Ovary (tissue), 9 donors: Measurements from ENCODE around the gene C21orf58. TPM values are rescaled to one million over a fixed set of nuclear protein-coding genes. Genes with fewer than 3 reads are reported as not detected.

Experiments
- DNase-seq, 5 donors: peaks; one replicate each; pipeline ENCODE4 v3.0.0-alpha.2; 2019 to 2020
- H3K27ac ChIP-seq, 2 donors: fragments of 200-600 bp; one replicate each; pipeline versions ENCODE4 v1.5.1 to v1.8.0; 2019 to 2022
- H3K27me3 ChIP-seq: fragments of 200-600 bp; one replicate; pipeline ENCODE4 v1.8.0; 2022
- H3K36me3 ChIP-seq: fragments of 200-600 bp; sonication (generic); one replicate; pipeline ENCODE4 v1.5.1; 2019
- H3K4me1 ChIP-seq: one replicate; pipeline ENCODE4 v1.8.1; 2013; ENCODE audit warnings: mild to moderate bottlenecking, moderate library complexity; ENCODE audit not compliant: insufficient read depth
- H3K4me3 ChIP-seq: fragments of 200-600 bp; sonication (generic); one replicate; pipeline ENCODE4 v1.5.1; 2017
- H3K9me3 ChIP-seq, 2 donors: fragments of 200-600 bp in 1 of 2; sonication (generic) in 1 of 2; one replicate each; pipeline versions ENCODE4 v1.5.1 to v1.8.1; 2013 to 2019; ENCODE audit warnings: mild to moderate bottlenecking in 1 of 2, moderate library complexity in 1 of 2
- CTCF ChIP-seq, 3 donors: fragments of 450-650 bp in 2 of 3; fragments of 200-600 bp in 1 of 3; IDR thresholded peaks; one replicate each; pipeline versions ENCODE4 v1.5.1 to v1.8.0; 2016 to 2022; ENCODE audit warnings: antibody characterized with exemption in 3 of 3, mild to moderate bottlenecking in 1 of 3
- EP300 ChIP-seq: sonication (generic); formaldehyde crosslinking; IDR thresholded peaks from one replicate; pipeline ENCODE4 v1.6.1; 2017; ENCODE audit warnings: antibody characterized with exemption
- POLR2A ChIP-seq: fragments of 450-650 bp; IDR thresholded peaks from one replicate; pipeline ENCODE4 v1.6.1; 2017; ENCODE audit warnings: antibody characterized with exemption, mild to moderate bottlenecking, moderate library complexity
- WGBS, 3 donors: extraction: QIAGEN DNeasy Blood & Tissue Kit in 1 of 3; methylation state at CpG; one replicate each; pipeline versions ENCODE4 v1.1.5 to v1.1.7; 2013 to 2017; 5-methylcytosine and 5-hydroxymethylcytosine counted together
- intact Hi-C, 4 donors: fragments of 100-400 bp; cut with DNase I; formaldehyde crosslinking; loops; one replicate each; pipeline versions ENCODE4 v1.11.0 to v1.15.1; 2022 to 2023
- polyA plus RNA-seq, 2 donors: library from polyadenylated mRNA; stranded (reverse); fragments of 200-250 nt in 1 of 2; fragments of 350-450 nt in 1 of 2; fragmentation: Illumina TruSeq in 1 of 2; extraction: RNeasy Lipid Tissue Mini Kit (QIAGEN cat#74804) in 1 of 2; gene quantifications; one replicate each; pipeline ENCODE4 v1.2.3, GENCODE V29; 2013 to 2014
- total RNA-seq, 7 donors: library from RNA; depleted of rRNA in 2 of 7; stranded (reverse); fragments of >200 nt in 2 of 7; fragmentation: NEBNext Ultra II Directional in 3 of 7; extraction: Animal tissue kit (Norgen Biotek cat#: 25700) in 3 of 7; gene quantifications; one replicate each; pipeline versions ENCODE4 v1.1.0 to v1.2.4, GENCODE V29; 2016 to 2023
- donor health status: DM: no; HTN: no; CAD: no; lungs with moderate emphysema.
- donor health status: DM: no; HTN: no; CAD: no.
- donor health status: Bipolar disorder and iron deficiency.
- donor health status: DM: yes; HTN: yes; CAD: no.
- donor health status: DM: no; HTN: no; CAD: no.
- donor health status: DM: yes; HTN: yes; CAD: no.

The C21orf58 gene
- total and polyA plus RNA-seq, 9 donors: 0.63 to 26.8 (median 2.3) TPM

- WGBS, 3 donors: 70 to 79% (median 72%) methylated on average over 6 of the region's 6 CpGs
- Histone ChIP-seq H3K27me3 (no peaks in the 10 kb centered on the region), H3K4me3 (no peak overlapping the region), H3K36me3 (no peaks in the 10 kb centered on the region), H3K4me1 (peaks cover 4% of the 10 kb centered on the region), H3K27ac (no peak overlapping the region), H3K9me3 (no peaks in the 10 kb centered on the region)
- intact Hi-C loops: loop anchor here in 2 of 4 donors (5.0 to 10.0 kb wide), 2 partner anchors 65 to 137 kb away; partner anchors contain the start of gene LSS (in 1 of the 2)
- TF ChIP-seq POLR2A: no peak
- TF ChIP-seq CTCF (IDR thresholded peaks at IDR 0.05): no peak
- no peak for TF ChIP-seq EP300
- no peak for DNase-seq
Observed at GRCh38 chr21:46289655-46290179, 34.0 kb downstream of the C21orf58 start.

- no peak overlapping the region for H3K27ac ChIP-seq
- no peak for DNase-seq
- peaks cover 14% of the 10 kb centered on the region for H3K4me1 ChIP-seq
- TF ChIP-seq CTCF (IDR thresholded peaks at IDR 0.05): no peak
- no peak for TF ChIP-seq POLR2A
- TF ChIP-seq EP300: no peak
- no peaks in the 10 kb centered on the region for H3K9me3 ChIP-seq
- no peaks in the 10 kb centered on the region for H3K27me3 ChIP-seq
- WGBS, 3 donors: 86 to 96% (median 87%) methylated on average over 10 of the region's 10 CpGs
- H3K4me3 ChIP-seq: no peak overlapping the region
- intact Hi-C loops: loop anchor here in 2 of 4 donors (5.0 to 10.0 kb wide), 2 partner anchors 63 to 135 kb away; partner anchors contain the start of gene LSS (in 1 of the 2)
- H3K36me3 ChIP-seq: no peaks in the 10 kb centered on the region
Observed at GRCh38 chr21:46287541-46287940, 36.1 kb downstream of the C21orf58 start.

- intact Hi-C loops: loop anchor here in 2 of 4 donors (5.0 to 10.0 kb wide), 2 partner anchors 62 to 134 kb away; partner anchors contain the start of gene LSS (in 1 of the 2)
- H3K27me3 ChIP-seq: no peaks in the 10 kb centered on the region
- DNase-seq: no peak
- peak overlapping the region; percentile 93 for H3K4me3 ChIP-seq
- peaks cover 17% of the 10 kb centered on the region for H3K4me1 ChIP-seq
- 0 to 1% (median 0%) methylated on average over 16 of the region's 16 CpGs for WGBS, 3 donors
- H3K36me3 ChIP-seq: no peaks in the 10 kb centered on the region
- H3K27ac ChIP-seq: peak overlapping the region; percentile 76 to 93
- no peaks in the 10 kb centered on the region for H3K9me3 ChIP-seq
- TF ChIP-seq EP300 (no peak), POLR2A (no peak), CTCF (IDR thresholded peaks at IDR 0.05) (no peak)
Observed at GRCh38 chr21:46286648-46287002, 37.0 kb downstream of the C21orf58 start.

- H3K36me3 ChIP-seq: no peaks in the 10 kb centered on the region
- no peaks in the 10 kb centered on the region for H3K9me3 ChIP-seq
- peak within 1 kb of the TSS; percentile 93 for H3K4me3 ChIP-seq
- TF ChIP-seq POLR2A: peak; percentile 66
- TF ChIP-seq EP300: no peak
- peak in 2 of 3 donors; percentile 27 to 54 for TF ChIP-seq CTCF (IDR thresholded peaks at IDR 0.05)
- H3K27me3 ChIP-seq: no peaks in the 10 kb centered on the region
- peak within 1 kb of the TSS; percentile 76 to 93 for H3K27ac ChIP-seq
- intact Hi-C loops: loop anchor here in 2 of 4 donors (5.0 to 10.0 kb wide), 2 partner anchors 61 to 134 kb away; partner anchors contain the start of gene LSS (in 1 of the 2)
- 0 to 1% (median 1%) methylated on average over 72 to 105 of the region's 105 CpGs for WGBS, 3 donors
- DNase-seq: peak; percentile 86 to 93 (median 87)
- H3K4me1 ChIP-seq: peaks cover 17% of the 10 kb centered on the region
Observed at GRCh38 chr21:46285761-46286647, 37.7 kb downstream of the C21orf58 start, which contains the start of gene YBEY. YBEY (plus strand) TSS chr21:46286342; CDS start chr21:46286914, 572 bp downstream.
